Left ventricle myocardium inferior (tissue), 1 donor: Measurements from ENCODE around the gene LSAMP. TPM values are rescaled to one million over a fixed set of nuclear protein-coding genes. Genes with fewer than 3 reads are reported as not detected.
"Not testable (repeated sequence)": the region's sequence is repeated elsewhere in the genome, so short reads cannot be mapped to it uniquely, and the experiment has no call there.

Source experiments
- DNase-seq: peaks from one replicate; pipeline ENCODE4 v3.0.0-alpha.2; 2020
- H3K27ac ChIP-seq: fragments of 200-600 bp; replicated peaks from 2 replicates; pipeline ENCODE4 v1.8.0; 2021
- H3K27me3 ChIP-seq: fragments of 200-600 bp; 2 replicates; pipeline ENCODE4 v1.8.0; 2021; ENCODE audit warnings: low read depth
- H3K36me3 ChIP-seq: fragments of 200-600 bp; 2 replicates; pipeline ENCODE4 v1.8.0; 2021
- H3K4me1 ChIP-seq: fragments of 200-600 bp; 2 replicates; pipeline ENCODE4 v1.8.0; 2021
- H3K4me3 ChIP-seq: fragments of 200-600 bp; 2 replicates; pipeline ENCODE4 v1.8.0; 2021; ENCODE audit warnings: mild to moderate bottlenecking, moderate library complexity
- H3K9me3 ChIP-seq: fragments of 200-600 bp; replicated peaks from 2 replicates; pipeline ENCODE4 v1.8.0; 2021
- CTCF ChIP-seq: fragments of 200-600 bp; IDR thresholded peaks from 2 replicates; pipeline ENCODE4 v1.8.0; 2021; ENCODE audit warnings: antibody characterized with exemption, mild to moderate bottlenecking, borderline replicate concordance
- intact Hi-C: fragments of 100-400 bp; cut with micrococcal nuclease; formaldehyde crosslinking; loops from one replicate; pipeline ENCODE4 v1.11.0; 2022
- total RNA-seq: library from RNA; stranded (reverse); fragmentation: NEBNext Ultra II Directional; extraction: Animal tissue kit (Norgen Biotek cat#: 25700); gene quantifications from one replicate; pipeline ENCODE4 v1.2.1, GENCODE V29; 2021
- donor health status: DM: no; HTN: yes; CAD: no; lungs with severe emphysema.

LSAMP gene
- total RNA-seq, 1 donor from 2014 or later = 1.2 TPM

GRCh38 chr3:116226266-116226665 is 219.0 kb downstream of the LSAMP start:
- no peak for TF ChIP-seq CTCF
- intact Hi-C loops = no loop called here
- Histone ChIP-seq H3K4me1 (no peaks in the 10 kb centered on the region), H3K27ac (no peak overlapping the region), H3K27me3 (no peaks in the 10 kb centered on the region), H3K36me3 (no peaks in the 10 kb centered on the region), H3K4me3 (no peak overlapping the region), H3K9me3 (peaks cover 12% of the 10 kb centered on the region)
- DNase-seq = no peak

- Histone ChIP-seq H3K27ac (no peak overlapping the region), H3K4me3 (no peak overlapping the region), H3K36me3 (no peaks in the 10 kb centered on the region), H3K4me1 (no peaks in the 10 kb centered on the region), H3K9me3 (no peaks in the 10 kb centered on the region), H3K27me3 (no peaks in the 10 kb centered on the region)
- no peak for TF ChIP-seq CTCF
- no peak for DNase-seq
- intact Hi-C loops = no loop called here
These were observed 228.5 kb downstream of the LSAMP start for GRCh38 chr3:116216761-116217160.

GRCh38 chr3:116211901-116212300 is 233.4 kb downstream of the LSAMP start:
- Histone ChIP-seq H3K9me3 (no peaks in the 10 kb centered on the region), H3K36me3 (no peaks in the 10 kb centered on the region), H3K4me1 (no peaks in the 10 kb centered on the region), H3K27me3 (no peaks in the 10 kb centered on the region), H3K4me3 (no peak overlapping the region), H3K27ac (no peak overlapping the region)
- intact Hi-C loops = no loop called here
- no peak for TF ChIP-seq CTCF
- DNase-seq = no peak

- H3K27me3 ChIP-seq, H3K4me3 ChIP-seq, intact Hi-C loops, H3K9me3 ChIP-seq, H3K27ac ChIP-seq, DNase-seq, H3K4me1 ChIP-seq, H3K36me3 ChIP-seq: not testable (repeated sequence)
These were observed 236.5 kb downstream of the LSAMP start for GRCh38 chr3:116208830-116209229.

GRCh38 chr3:116200956-116201690 is 244.2 kb downstream of the LSAMP start:
- H3K27ac ChIP-seq = no peak overlapping the region
- no peaks in the 10 kb centered on the region for H3K27me3 ChIP-seq
- no peaks in the 10 kb centered on the region for H3K9me3 ChIP-seq
- DNase-seq = no peak
- TF ChIP-seq CTCF = no peak
- no peak overlapping the region for H3K4me3 ChIP-seq
- H3K4me1 ChIP-seq = no peaks in the 10 kb centered on the region
- H3K36me3 ChIP-seq = no peaks in the 10 kb centered on the region
- intact Hi-C loops = no loop called here

GRCh38 chr3:116199063-116199462 is 246.2 kb downstream of the LSAMP start:
- intact Hi-C loops = no loop called here
- no peaks in the 10 kb centered on the region for H3K36me3 ChIP-seq
- no peaks in the 10 kb centered on the region for H3K27me3 ChIP-seq
- DNase-seq = no peak
- no peak overlapping the region for H3K27ac ChIP-seq
- H3K4me3 ChIP-seq = no peak overlapping the region
- H3K4me1 ChIP-seq = no peaks in the 10 kb centered on the region
- H3K9me3 ChIP-seq = peaks cover 4% of the 10 kb centered on the region
- no peak for TF ChIP-seq CTCF
